Stimulated activated CD8-positive, alpha-beta memory T cell treated with anti-CD3 and anti-CD28 coated beads, Interleukin-15, amount 100 ng/mL, for 4 hours (primary cell): ENCODE results near the gene DIDO1.
A peak's percentile ranks its signal among the peaks of the same experiment; 100 is the strongest.
"Not testable (repeated sequence)": the region's sequence is repeated elsewhere in the genome, so short reads cannot be mapped to it uniquely, and the experiment has no call there.

Experiments
- DNase-seq, 2 donors: peaks; one replicate each; pipeline ENCODE4 v3.0.0-alpha.2; 2020; ENCODE audit warnings: low read depth in 2 of 2

Gene DIDO1

GRCh38 chr20:62879275-62880146 lies 46.8 kb downstream of the DIDO1 start:
- no peak for DNase-seq

GRCh38 chr20:62878244-62879038 lies 47.9 kb downstream of the DIDO1 start:
- no peak for DNase-seq

- DNase-seq: no peak
These were observed 49.1 kb downstream of the DIDO1 start for GRCh38 chr20:62876902-62877816.

- DNase-seq: no peak
These were observed 49.8 kb downstream of the DIDO1 start for GRCh38 chr20:62876501-62876901.

GRCh38 chr20:62875419-62876361 lies 50.6 kb downstream of the DIDO1 start:
- no peak for DNase-seq

GRCh38 chr20:62874964-62875344 lies 51.4 kb downstream of the DIDO1 start:
- DNase-seq: no peak

- not testable (repeated sequence) for DNase-seq
These were observed 52.6 kb downstream of the DIDO1 start for GRCh38 chr20:62873681-62874031.

- no peak for DNase-seq
These were observed 53.0 kb downstream of the DIDO1 start for GRCh38 chr20:62873280-62873679.

GRCh38 chr20:62872862-62873261 lies 53.4 kb downstream of the DIDO1 start:
- DNase-seq: no peak

- DNase-seq: no peak
These were observed 54.0 kb downstream of the DIDO1 start for GRCh38 chr20:62872184-62872847.

- no peak for DNase-seq
These were observed 62.1 kb downstream of the DIDO1 start for GRCh38 chr20:62864207-62864606.

- DNase-seq: peak; percentile 83 to 87
These were observed 64.5 kb downstream of the DIDO1 start, which contains the start of gene TCFL5 for GRCh38 chr20:62861726-62862336. TSS of gene TCFL5 (minus strand) at chr20:62861822. CDS start at chr20:62861670, 152 bp downstream.

GRCh38 chr20:62860924-62861691 lies 65.2 kb downstream of the DIDO1 start:
- DNase-seq: peak in 1 of 2 donors; percentile 25

GRCh38 chr20:62860391-62860923 lies 65.8 kb downstream of the DIDO1 start:
- no peak for DNase-seq

- no peak for DNase-seq
These were observed 66.6 kb downstream of the DIDO1 start for GRCh38 chr20:62859721-62860120.

GRCh38 chr20:62858058-62858830 lies 68.1 kb downstream of the DIDO1 start:
- DNase-seq: no peak

- DNase-seq: no peak
These were observed 69.2 kb downstream of the DIDO1 start for GRCh38 chr20:62856931-62857619.
